DND-41 (cell line): Measurements from ENCODE around the gene PANX2.
A peak's percentile ranks its signal among the peaks of the same experiment; 100 is the strongest.

Experiments used
- ATAC-seq: fragments of 200-7000 bp; cut with Tn5 transposase; 3 replicates; pipeline ENCODE4 v1.9.1; 2021; ENCODE audit warnings: low read depth; ENCODE audit not compliant: insufficient read depth
- DNase-seq: peaks from one replicate; pipeline ENCODE4 v3.0.0-alpha.2; 2020
- H2AFZ ChIP-seq: 2 replicates; pipeline ENCODE4 v1.6.0; 2012; ENCODE audit warnings: low read depth, low read length
- H3K27ac ChIP-seq: 2 replicates; pipeline ENCODE4 v1.5.1; 2012; ENCODE audit warnings: low read length, inconsistent platforms
- H3K27me3 ChIP-seq: fragments of 200-600 bp; sonication (generic); 2 replicates; pipeline ENCODE4 v1.6.0; 2012; ENCODE audit warnings: low read length, mild to moderate bottlenecking, inconsistent platforms; ENCODE audit not compliant: insufficient read depth, poor library complexity
- H3K36me3 ChIP-seq: 2 replicates; pipeline ENCODE4 v1.5.1; 2012; ENCODE audit warnings: low read length, inconsistent platforms; ENCODE audit not compliant: insufficient read depth
- H3K4me1 ChIP-seq: 2 replicates; pipeline ENCODE4 v1.5.1; 2012; ENCODE audit warnings: mild to moderate bottlenecking, low read length; ENCODE audit not compliant: insufficient read depth
- H3K4me2 ChIP-seq: 2 replicates; pipeline ENCODE4 v1.6.0; 2012; ENCODE audit warnings: mild to moderate bottlenecking, moderate library complexity, low read length, inconsistent platforms; ENCODE audit not compliant: insufficient read depth
- H3K4me3 ChIP-seq, 2 experiments: fragments of 200-600 bp in 1 of 2; shearing (Covaris generic) in 1 of 2; 2 replicates each; pipeline ENCODE4 v1.5.1; 2012 to 2016; ENCODE audit warnings: inconsistent platforms in 2 of 2, low read length in 2 of 2, mild to moderate bottlenecking in 2 of 2, low read depth in 1 of 2, moderate library complexity in 1 of 2
- H3K79me2 ChIP-seq: 2 replicates; pipeline ENCODE4 v1.6.0; 2012; ENCODE audit warnings: low read length, inconsistent platforms; ENCODE audit not compliant: insufficient read depth
- H3K9ac ChIP-seq: 2 replicates; pipeline ENCODE4 v1.6.0; 2012; ENCODE audit warnings: low read depth, mild to moderate bottlenecking, inconsistent platforms, low read length, moderate library complexity
- H3K9me3 ChIP-seq: 2 replicates; pipeline ENCODE4 v1.5.1; 2012; ENCODE audit warnings: low read length, moderate library complexity, mild to moderate bottlenecking, inconsistent platforms; ENCODE audit not compliant: insufficient read depth, severe bottlenecking
- H4K20me1 ChIP-seq: 2 replicates; pipeline ENCODE4 v1.6.0; 2012; ENCODE audit warnings: low read length; ENCODE audit not compliant: insufficient read depth
- CTCF ChIP-seq: IDR thresholded peaks from 2 replicates; pipeline ENCODE4 v1.5.1; 2012; ENCODE audit warnings: borderline replicate concordance, low read length, moderate library complexity, mild to moderate bottlenecking; ENCODE audit not compliant: poor library complexity, severe bottlenecking; ENCODE audit errors: extremely low read depth
- EZH2 ChIP-seq: IDR thresholded peaks from 3 replicates; pipeline ENCODE4 v1.6.1; 2012; ENCODE audit warnings: borderline replicate concordance, low read depth, mild to moderate bottlenecking, moderate library complexity, low read length, inconsistent platforms; ENCODE audit not compliant: severe bottlenecking

PANX2 gene

GRCh38 chr22:50208939-50209892 is 38.7 kb downstream of the PANX2 start:
- Histone ChIP-seq H3K4me1 (no peaks in the 10 kb centered on the region), H3K9ac (no peak overlapping the region), H3K79me2 (peaks cover 29% of the 10 kb centered on the region), H4K20me1 (peaks cover 59% of the 10 kb centered on the region), H3K36me3 (peaks cover 82% of the 10 kb centered on the region), H3K4me3 (no peak overlapping the region), H3K27me3 (no peaks in the 10 kb centered on the region), H2AFZ (no peak overlapping the region), H3K4me2 (no peak overlapping the region), H3K27ac (no peak overlapping the region), H3K9me3 (no peaks in the 10 kb centered on the region)
- no peak for TF ChIP-seq EZH2
- TF ChIP-seq CTCF, result no peak
- DNase-seq (no peak), ATAC-seq (peak; percentile 21; the same call in 2 of the 3 replicates)

GRCh38 chr22:50209893-50210292 is 39.4 kb downstream of the PANX2 start:
- H3K27me3 ChIP-seq, result no peaks in the 10 kb centered on the region
- H2AFZ ChIP-seq, result no peak overlapping the region
- H3K36me3 ChIP-seq, result peaks cover 83% of the 10 kb centered on the region
- H3K79me2 ChIP-seq, result peaks cover 29% of the 10 kb centered on the region
- ATAC-seq, result peak; percentile 75
- no peaks in the 10 kb centered on the region for H3K4me1 ChIP-seq
- no peak overlapping the region for H3K4me3 ChIP-seq
- H3K27ac ChIP-seq, result no peak overlapping the region
- peaks cover 60% of the 10 kb centered on the region for H4K20me1 ChIP-seq
- no peak overlapping the region for H3K4me2 ChIP-seq
- H3K9ac ChIP-seq, result no peak overlapping the region
- no peaks in the 10 kb centered on the region for H3K9me3 ChIP-seq
- peak; percentile 71 for DNase-seq
- TF ChIP-seq EZH2, result no peak
- peak; percentile 95 for TF ChIP-seq CTCF

GRCh38 chr22:50210378-50211139 is 40.0 kb downstream of the PANX2 start:
- no peak overlapping the region for H2AFZ ChIP-seq
- H3K79me2 ChIP-seq, result peaks cover 33% of the 10 kb centered on the region
- no peaks in the 10 kb centered on the region for H3K4me1 ChIP-seq
- DNase-seq (no peak), ATAC-seq (no peak)
- H3K36me3 ChIP-seq, result peaks cover 86% of the 10 kb centered on the region
- H3K4me3 ChIP-seq, result no peak overlapping the region
- no peak overlapping the region for H3K27ac ChIP-seq
- no peak overlapping the region for H3K4me2 ChIP-seq
- H3K9ac ChIP-seq, result no peak overlapping the region
- no peak for TF ChIP-seq EZH2
- no peak for TF ChIP-seq CTCF
- no peaks in the 10 kb centered on the region for H3K27me3 ChIP-seq
- H3K9me3 ChIP-seq, result no peaks in the 10 kb centered on the region
- H4K20me1 ChIP-seq, result peaks cover 66% of the 10 kb centered on the region
